Measurements from ENCODE around the gene POLDIP3.
"Not testable (repeated sequence)": the region's sequence is repeated elsewhere in the genome, so short reads cannot be mapped to it uniquely, and the experiment has no call there.

Gene POLDIP3

DNA sequence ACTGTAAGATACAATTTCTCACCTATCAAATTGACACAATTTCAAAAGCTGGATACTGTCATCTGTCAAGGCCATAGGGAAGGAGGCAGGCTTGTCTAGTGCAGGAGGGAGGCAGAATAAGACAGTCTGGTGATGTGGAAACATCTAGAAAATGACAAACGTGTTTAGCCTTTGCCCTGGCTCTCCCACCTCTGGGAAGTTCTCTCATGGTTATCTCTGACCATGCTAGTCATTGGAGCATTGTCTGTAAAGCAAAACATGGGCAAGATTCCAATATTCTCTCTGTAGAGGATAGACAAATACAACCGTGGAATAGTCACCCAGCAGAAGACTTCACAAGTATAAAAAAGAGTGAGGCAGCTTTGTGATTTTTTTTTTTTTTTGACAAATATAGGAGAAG lies 70.0 kb downstream of the POLDIP3 start:
- no peak for DNase-seq (ENCODE audit: extremely low spot score)
- TF ChIP-seq, protein P1, sequence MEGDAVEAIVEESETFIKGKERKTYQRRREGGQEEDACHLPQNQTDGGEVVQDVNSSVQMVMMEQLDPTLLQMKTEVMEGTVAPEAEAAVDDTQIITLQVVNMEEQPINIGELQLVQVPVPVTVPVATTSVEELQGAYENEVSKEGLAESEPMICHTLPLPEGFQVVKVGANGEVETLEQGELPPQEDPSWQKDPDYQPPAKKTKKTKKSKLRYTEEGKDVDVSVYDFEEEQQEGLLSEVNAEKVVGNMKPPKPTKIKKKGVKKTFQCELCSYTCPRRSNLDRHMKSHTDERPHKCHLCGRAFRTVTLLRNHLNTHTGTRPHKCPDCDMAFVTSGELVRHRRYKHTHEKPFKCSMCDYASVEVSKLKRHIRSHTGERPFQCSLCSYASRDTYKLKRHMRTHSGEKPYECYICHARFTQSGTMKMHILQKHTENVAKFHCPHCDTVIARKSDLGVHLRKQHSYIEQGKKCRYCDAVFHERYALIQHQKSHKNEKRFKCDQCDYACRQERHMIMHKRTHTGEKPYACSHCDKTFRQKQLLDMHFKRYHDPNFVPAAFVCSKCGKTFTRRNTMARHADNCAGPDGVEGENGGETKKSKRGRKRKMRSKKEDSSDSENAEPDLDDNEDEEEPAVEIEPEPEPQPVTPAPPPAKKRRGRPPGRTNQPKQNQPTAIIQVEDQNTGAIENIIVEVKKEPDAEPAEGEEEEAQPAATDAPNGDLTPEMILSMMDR (IDR thresholded peaks at IDR 0.05; ENCODE audit: control extremely low read depth, extremely low read depth, low read depth, missing control alignments) = no peak
- CTCF ChIA-PET = interaction anchor here (1.3 kb wide), 1 partner anchor 11 kb away, joined by 3 read pairs; no protein-coding TSS in a partner anchor
- POLR2A ChIA-PET = no interaction called here

DNA sequence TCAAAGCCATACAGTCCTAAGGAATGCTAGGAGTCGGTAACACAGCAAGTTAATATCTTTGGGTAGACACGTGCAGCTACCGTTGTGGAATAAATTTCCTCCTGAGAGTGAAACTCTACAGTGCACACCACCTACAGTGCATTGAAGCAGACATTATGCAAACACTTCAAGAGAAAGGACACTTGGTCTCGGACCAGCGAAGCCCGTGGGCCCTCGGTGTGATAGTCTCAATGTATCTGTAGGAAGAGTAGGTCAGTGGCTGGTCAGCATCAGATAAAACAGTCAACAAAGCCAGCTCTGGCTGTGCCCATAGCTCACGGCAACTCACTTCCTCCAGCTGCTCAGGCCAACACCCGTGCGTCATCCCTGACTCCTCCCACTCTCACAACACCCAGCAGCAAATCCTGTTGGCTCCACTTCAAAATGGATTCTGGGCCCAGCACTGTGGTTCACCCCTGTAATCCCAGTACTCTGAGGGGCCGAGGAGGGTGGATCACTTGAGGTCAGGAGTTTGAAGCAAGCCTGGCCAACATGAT lies 75.4 kb downstream of the POLDIP3 start:
- POLR2A ChIA-PET; DNase-seq (ENCODE audit: extremely low spot score); CTCF ChIA-PET: not testable (repeated sequence)

DNA sequence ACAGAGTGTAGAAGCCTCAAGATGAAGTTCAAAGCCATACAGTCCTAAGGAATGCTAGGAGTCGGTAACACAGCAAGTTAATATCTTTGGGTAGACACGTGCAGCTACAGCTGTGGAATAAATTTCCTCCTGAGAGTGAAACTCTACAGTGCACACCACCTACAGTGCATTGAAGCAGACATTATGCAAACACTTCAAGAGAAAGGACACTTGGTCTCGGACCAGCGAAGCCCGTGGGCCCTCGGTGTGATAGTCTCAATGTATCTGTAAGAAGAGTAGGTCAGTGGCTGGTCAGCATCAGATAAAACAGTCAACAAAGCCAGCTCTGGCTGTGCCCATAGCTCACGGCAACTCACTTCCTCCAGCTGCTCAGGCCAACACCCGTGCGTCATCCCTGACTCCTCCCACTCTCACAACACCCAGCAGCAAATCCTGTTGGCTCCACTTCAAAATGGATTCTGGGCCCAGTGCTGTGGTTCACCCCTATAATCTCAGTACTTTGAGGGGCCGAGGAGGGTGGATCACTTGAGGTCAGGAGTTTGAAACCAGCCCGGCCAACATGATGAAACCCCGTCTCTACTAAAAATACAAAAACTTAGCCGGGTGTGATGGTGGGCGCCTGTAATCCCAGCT lies 77.4 kb downstream of the POLDIP3 start:
- POLR2A ChIA-PET; DNase-seq (ENCODE audit: extremely low spot score); CTCF ChIA-PET: not testable (repeated sequence)

DNA sequence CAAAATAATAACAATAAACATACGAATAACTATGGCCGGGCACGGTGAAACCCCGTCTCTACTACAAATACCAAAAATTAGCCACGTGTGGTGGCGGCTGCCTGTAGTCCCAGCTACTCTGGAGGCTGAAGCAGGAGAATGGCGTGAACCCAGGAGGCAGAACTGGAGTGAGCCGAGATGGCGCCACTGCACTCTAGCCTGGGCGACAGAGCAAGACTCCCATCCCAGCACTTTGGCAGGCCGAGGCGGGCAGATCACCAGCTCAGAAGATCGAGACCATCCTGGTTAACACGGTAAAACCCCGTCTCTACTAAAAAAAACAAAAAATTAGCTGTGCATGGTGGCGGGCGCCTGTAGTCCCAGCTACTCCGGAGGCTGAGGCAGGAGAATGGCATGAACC lies 78.0 kb downstream of the POLDIP3 start:
- CTCF ChIA-PET; POLR2A ChIA-PET; DNase-seq (ENCODE audit: extremely low spot score): not testable (repeated sequence)

DNA sequence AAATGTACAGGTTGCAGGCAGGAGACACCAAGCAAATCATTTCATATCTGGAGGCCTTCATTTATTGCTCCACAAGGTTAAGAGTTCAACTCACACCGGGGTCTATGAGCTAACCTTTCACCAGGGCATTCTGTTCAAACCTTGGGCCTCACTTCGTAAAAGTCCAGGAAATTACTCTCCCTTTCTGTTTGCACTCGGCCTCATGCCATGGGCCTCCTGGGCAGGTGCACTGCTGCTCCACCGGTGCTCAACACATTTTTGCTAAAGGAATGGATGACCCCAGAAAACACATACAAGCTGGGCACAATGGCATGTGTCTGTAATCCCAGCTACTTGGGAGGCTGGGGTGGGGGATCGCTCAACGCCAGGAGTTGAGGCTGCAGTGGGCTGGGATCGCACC lies 78.5 kb downstream of the POLDIP3 start:
- DNase-seq (ENCODE audit: extremely low spot score) = no peak
- CTCF ChIA-PET = no interaction called here
- POLR2A ChIA-PET = no interaction called here
- TF ChIP-seq, protein P1 (IDR thresholded peaks at IDR 0.05; ENCODE audit: control extremely low read depth, extremely low read depth, low read depth, missing control alignments) = no peak

DNA sequence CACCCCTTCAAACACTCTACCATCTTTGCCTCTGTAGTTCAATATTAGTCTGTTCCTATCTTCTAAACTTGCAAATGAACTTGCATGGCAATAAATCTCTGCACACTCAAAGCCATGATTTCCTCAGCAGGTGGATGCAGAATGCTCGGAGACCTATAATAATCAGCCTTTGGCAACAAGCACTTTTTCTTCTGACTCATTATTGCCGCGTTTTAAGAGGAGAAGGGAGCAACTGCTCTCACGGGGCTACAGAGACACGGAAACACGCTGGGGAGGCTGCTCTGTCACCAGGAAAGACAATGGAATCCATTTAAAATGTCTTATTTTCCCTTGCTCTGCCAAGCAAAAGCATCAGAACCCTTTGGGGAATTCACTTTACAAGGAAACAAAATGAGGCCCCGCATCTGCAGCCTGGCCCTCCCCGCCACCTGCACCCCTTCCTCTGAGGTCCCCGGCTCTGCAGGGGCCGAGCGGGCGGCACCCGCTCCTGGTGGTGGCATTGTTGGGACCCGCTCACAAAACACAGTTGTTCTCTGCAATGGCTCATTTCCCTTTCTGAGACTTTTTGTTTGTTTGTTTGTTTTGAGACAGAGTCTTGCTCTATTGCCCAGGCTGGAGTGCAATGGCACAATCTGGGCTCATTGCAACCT lies 79.5 kb downstream of the POLDIP3 start:
- CTCF ChIA-PET; POLR2A ChIA-PET; DNase-seq (ENCODE audit: extremely low spot score): not testable (repeated sequence)
